HG03571 (cell line): ENCODE results near the gene ZNF2.

ENCODE experiments used
- ATAC-seq: cut with Tn5 transposase; IDR thresholded peaks from one replicate; pipeline ENCODE4 v1.9.1; 2021; ENCODE audit not compliant: unreplicated experiment

Gene ZNF2

GRCh38 chr2:95204396-95204795 lies 38.8 kb downstream of the ZNF2 start:
- ATAC-seq = no peak

GRCh38 chr2:95206096-95206495 lies 40.5 kb downstream of the ZNF2 start:
- ATAC-seq = no peak

GRCh38 chr2:95207111-95207961 lies 41.7 kb downstream of the ZNF2 start, which contains the start of gene ZNF892:
Gene ZNF892 (plus strand): TSS chr2:95207521. CDS start chr2:95207816, 295 bp downstream.
- ATAC-seq = peak; percentile 98

- ATAC-seq = no peak
These were observed 42.5 kb downstream of the ZNF2 start for GRCh38 chr2:95208106-95208505.

- no peak for ATAC-seq
These were observed 49.5 kb downstream of the ZNF2 start for GRCh38 chr2:95215018-95215612.

- ATAC-seq = no peak
These were observed 54.8 kb downstream of the ZNF2 start for GRCh38 chr2:95220449-95220848.

GRCh38 chr2:95225658-95226057 lies 60.0 kb downstream of the ZNF2 start:
- no peak for ATAC-seq

GRCh38 chr2:95231723-95232122 lies 66.1 kb downstream of the ZNF2 start:
- no peak for ATAC-seq

- no peak for ATAC-seq
These were observed 66.6 kb downstream of the ZNF2 start for GRCh38 chr2:95232232-95232631.
